Activated naive CD8-positive, alpha-beta T cell treated with anti-CD3 and anti-CD28 coated beads, Interleukin-2, amount 10 ng/mL, durations not matched to agents 7 days and 5 days (primary cell): Measurements from ENCODE around the gene PRPF40A. TPM values are rescaled to one million over a fixed set of nuclear protein-coding genes. Genes with fewer than 3 reads are reported as not detected.

ENCODE experiments used
- total RNA-seq, 2 experiments: library from RNA; stranded (reverse); gene quantifications; one replicate each; pipeline ENCODE4 v1.2.3, GENCODE V29; 2021

The PRPF40A gene
- total RNA-seq, 2 experiments from 2014 or later, result 108 to 113 TPM

Other genes starting within 250 kb of the PRPF40A start
- 10 to 100 TPM; 37.0 to 38.5 TPM for gene ARL6IP6, start 1.2 kb upstream of the PRPF40A start, total RNA-seq